DMS153 treated with DMSO at 0.1 percent for 48 hours (cell line): ENCODE measurements around the gene ITPK1.
A peak's percentile ranks its signal among the peaks of the same experiment; 100 is the strongest.

Experiments
- DNase-seq: peaks from one replicate; lab custom pipeline; 2025; ENCODE audit not compliant: unreplicated experiment; lab: John Stamatoyannopoulos, UW

ITPK1 gene

GRCh38 chr14:93012506-93012905, 103.2 kb downstream of the ITPK1 start:
- no peak for DNase-seq

GRCh38 chr14:93011650-93012325, 103.9 kb downstream of the ITPK1 start:
- peak; percentile 55 for DNase-seq

GRCh38 chr14:93011141-93011529, 104.6 kb downstream of the ITPK1 start:
- DNase-seq: no peak

DNA sequence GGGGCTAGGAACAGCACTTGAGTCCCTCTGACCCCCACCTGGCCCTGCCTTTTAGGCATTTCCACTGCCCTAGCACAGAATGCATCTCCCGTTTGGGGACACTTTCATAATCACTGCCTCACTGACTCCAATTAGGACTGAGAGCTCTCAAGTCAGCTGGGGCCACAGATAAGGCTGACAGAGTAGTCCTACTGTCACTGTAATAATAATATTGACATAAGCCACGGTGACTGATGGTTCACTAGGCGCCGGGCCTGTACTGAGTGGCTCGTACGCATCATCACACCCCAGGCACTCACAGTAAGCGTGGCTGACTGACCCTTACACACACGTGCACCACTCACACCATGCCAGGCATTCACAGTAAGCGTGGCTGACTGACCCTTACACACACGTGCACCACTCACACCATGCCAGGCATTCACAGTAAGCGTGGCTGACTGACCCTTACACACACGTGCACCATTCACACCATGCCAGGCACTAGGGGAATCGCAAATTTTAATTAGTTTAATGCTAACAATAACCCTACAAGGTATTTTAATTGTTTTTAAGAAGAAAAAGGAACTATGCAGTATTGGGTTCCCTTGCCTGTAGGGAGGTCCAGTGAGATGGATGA, 105.1 kb downstream of the ITPK1 start:
- DNase-seq: peak; percentile 46

DNA sequence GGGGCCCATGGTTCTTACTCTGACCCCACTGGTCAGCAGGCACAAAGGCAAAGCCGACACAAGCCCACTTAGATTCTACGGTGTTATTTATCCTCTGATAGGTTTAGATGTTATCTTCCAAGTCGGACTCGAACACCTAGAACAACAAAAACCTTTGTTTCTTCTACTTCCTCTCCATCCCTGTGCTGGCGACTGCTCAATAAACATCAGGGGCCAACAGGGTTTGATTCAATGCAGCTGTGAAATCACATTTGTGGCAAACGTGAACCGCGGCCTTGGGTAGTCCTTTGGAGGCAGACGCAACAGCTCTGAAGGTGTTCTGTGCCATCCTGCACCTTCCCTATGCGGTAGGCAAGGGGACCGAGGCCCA, 105.6 kb downstream of the ITPK1 start:
- DNase-seq: no peak

DNA sequence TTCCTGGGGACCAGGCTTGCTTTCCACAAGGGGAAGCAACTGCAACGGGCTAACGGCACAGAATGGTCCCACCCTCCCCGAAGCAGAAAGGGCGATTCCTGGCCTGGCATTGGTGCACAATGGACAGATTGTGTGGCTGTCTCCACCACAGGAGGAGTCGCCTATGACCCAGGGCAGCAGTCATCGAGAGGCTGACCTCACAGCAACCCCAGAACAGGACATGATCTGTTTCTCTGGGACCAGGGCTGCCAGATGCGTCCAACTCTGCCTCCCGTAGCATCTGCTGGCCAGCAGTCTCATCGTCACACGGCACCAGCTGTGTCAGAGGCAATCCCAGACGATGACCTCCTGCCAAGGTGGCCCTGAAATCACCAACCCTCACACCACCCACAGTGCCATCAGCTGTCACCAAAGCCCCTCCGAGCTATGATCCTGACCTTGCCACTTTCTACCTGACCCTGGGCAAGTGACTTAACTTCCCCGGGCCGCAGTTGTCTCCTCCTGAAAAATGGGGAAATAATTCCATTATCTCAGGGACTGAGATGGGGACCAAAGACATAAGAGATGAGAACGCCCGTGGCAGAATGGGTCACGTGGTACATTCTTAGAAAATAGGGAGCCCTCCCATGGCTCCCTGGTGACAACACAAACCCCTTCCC, 106.1 kb downstream of the ITPK1 start:
- no peak for DNase-seq

DNA sequence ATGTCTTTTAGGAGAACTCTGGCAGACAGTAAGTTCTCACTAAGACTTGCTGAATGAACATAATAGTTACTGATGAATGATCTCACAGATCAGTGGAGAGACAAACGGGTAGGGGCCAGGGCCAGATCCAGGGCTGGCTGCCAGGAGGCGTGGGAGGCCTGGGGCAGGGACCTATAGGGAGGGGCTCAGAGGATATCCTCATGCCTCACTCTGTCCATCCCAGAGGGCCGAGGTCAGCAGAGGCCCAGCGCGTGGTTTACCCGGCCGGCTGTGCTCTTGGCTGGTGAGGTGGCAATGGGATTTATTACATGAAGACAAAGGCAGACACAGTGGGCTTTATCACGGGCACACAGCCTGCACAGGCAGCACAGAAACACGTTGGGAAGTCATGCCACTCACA, 107.3 kb downstream of the ITPK1 start:
- DNase-seq: no peak

- no peak for DNase-seq
Observed at GRCh38 chr14:93007225-93007997, 108.3 kb downstream of the ITPK1 start.

- DNase-seq: no peak
Observed at GRCh38 chr14:93006567-93007051, 109.1 kb downstream of the ITPK1 start.

- DNase-seq: no peak
Observed at GRCh38 chr14:93005838-93006237, 109.9 kb downstream of the ITPK1 start.

- no peak for DNase-seq
Observed at GRCh38 chr14:93005135-93005813, 110.5 kb downstream of the ITPK1 start.

- no peak for DNase-seq
Observed at GRCh38 chr14:93004699-93005082, 111.0 kb downstream of the ITPK1 start.

DNA sequence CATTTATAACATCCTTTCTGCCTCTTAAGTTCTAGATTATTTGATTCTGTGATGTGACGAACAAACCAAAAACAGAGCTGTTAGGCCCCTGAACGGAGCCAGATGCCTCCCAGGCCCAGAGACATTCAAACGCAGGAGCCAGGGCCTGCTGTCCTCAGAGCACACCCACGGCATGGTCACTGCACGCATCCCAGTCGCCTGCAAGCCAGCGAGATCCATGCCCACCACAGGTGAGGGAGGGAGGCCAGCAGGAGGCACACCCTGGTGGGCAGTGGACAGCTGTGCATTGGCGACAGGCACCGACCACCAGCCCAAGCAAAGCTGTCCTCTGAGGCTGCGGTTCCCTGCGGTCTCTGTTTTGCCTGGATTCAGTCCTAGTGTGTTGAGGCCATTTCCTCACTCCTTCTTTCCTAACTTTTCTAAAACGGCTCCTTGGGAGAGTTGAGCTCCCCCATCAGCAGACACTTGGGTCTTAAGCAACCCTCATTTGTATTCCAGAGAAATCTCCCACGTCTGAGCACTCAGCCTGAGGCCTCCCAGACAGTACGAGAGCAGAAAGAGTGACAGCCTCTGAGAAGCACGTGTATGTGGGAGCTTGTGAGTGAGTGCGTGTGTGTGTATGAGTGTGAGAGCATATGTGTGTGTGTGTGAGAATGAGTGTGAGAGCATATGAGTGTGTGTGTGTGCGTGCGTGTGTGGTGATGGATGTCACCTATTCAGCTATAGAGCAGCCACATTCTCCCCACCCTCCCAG, 111.6 kb downstream of the ITPK1 start:
- no peak for DNase-seq

DNA sequence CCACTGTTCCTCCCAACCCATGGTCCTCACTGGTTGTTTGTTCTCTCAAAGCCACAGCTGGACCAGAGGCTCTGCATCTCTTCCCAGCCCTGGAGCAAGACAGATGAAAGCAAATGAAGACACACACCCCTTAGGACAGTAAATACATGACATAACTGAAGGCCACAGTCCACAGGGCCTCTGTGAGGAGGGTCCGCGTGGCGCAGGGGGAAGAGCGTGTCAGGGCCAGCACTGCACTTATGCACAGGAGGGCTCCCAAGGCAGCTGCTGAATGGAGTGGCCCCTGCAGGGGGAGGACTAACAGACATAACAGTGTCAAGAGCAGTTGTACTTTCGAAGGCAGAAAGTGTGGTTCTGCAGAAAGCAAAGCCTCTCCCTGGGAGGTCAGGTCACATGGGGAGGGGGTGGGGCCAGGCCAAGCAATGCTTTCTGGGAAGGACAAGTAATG, 112.8 kb downstream of the ITPK1 start:
- no peak for DNase-seq

DNA sequence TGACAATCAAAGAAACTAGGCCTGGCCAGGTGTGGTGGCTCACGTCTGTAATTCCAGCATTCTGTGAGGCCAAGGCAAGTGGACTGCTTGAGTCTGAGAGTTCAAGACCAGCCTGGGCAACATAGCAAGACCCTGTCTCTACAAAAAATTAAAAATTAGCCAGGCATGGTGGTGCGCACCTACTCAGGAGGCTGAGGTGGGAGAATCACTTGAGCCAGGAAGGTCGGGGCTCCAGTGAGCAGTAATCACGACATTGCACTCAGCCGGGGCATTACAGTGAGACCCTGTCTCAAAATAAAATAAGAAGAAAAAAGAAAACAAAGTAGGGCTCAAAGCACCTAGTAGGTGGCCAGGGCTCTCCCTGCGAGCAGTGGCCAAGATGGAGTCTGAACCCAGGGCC, 113.7 kb downstream of the ITPK1 start:
- no peak for DNase-seq

GRCh38 chr14:92998946-92999345, 116.8 kb downstream of the ITPK1 start:
- DNase-seq: no peak

DNA sequence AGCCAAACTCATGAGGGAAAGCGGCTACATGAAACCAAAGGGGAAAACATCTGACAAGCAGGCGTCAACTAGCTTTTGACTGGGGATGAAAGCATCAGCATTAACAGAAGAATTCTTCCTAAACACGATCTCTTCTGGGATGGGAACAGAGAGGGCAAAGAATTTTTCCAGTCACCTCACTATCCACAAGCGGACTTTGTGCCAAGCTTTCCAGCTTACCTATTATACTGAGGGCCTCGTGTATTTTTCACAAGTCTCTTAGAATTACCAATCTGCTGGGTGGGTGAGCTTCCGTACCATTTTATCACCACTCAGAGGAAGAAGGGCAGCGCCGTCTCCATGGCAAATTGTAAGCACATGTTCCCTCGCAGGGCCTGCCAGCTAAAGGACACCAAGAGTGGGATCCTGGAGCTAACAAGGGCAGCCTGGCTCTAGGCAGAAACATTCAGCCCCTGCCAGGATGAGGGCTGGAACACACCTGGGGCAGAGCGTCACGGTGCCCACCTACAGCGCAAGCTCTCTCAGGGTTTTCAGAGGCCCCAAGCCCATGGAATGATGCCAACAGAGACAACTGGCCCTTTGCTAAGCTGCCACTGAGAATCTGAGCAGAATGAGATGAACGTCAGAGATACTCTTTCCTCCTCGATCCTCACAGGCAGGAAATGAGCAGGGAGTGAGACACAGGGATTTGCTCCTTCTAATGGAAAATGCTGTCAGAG, 118.2 kb downstream of the ITPK1 start:
- no peak for DNase-seq

DNA sequence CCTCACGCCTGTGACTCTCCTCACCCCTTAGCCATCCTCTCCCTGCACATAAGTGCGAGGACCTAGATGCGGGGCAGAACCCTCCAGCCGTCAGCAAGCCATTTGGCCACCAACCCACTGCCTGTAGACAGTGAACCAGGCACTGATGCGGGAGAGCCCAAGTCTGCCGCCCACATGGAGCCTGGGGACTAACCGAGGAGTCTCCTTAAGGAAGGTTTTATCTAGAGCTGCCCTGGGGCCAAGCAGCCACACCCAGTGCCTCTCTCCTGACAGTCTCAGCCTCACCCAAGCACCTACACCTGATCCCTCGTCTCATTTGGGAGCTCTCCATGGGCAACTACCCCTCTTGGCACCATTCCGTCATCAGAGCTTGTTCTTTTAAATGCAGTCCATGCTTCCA, 120.1 kb downstream of the ITPK1 start:
- DNase-seq: no peak

GRCh38 chr14:92994942-92995341, 120.8 kb downstream of the ITPK1 start:
- no peak for DNase-seq
